H1 (cell line): ENCODE data around the gene METTL6. TPM values are rescaled to one million over a fixed set of nuclear protein-coding genes. Genes with fewer than 3 reads are reported as not detected.

Source experiments
- CTCF ChIA-PET: fragments of 300-600 bp; sonication (Branson Sonifier 250); formaldehyde crosslinking; loops from one replicate; lab custom pipeline; 2021; ENCODE audit not compliant: partially characterized antibody; lab: Charles Lee
- POLR2A ChIA-PET: fragments of 300-600 bp; sonication (Branson Sonifier 250); formaldehyde crosslinking; loops from one replicate; lab custom pipeline; 2021; ENCODE audit warnings: inconsistent platforms; ENCODE audit not compliant: partially characterized antibody; lab: Charles Lee
- DNase-seq, 2 experiments: peaks; one replicate each; pipeline versions ENCODE4 v3.0.0 to v3.0.0-alpha.2; 2010 to 2022; ENCODE audit warnings: low spot score in 2 of 2, low read depth in 1 of 2, mixed read lengths in 1 of 2
- FAIRE-seq: peaks from 2 replicates; lab custom pipeline; 2011; peaks lifted over from hg19 to GRCh38; lab: Jason Lieb, UNC
- H2AFZ ChIP-seq: 2 replicates; pipeline ENCODE4 v1.8.1; 2012; ENCODE audit warnings: low read length, inconsistent platforms
- H2AK5ac ChIP-seq: 2 replicates; pipeline ENCODE4 v1.6.1; 2013; ENCODE audit warnings: low read depth, low read length
- H2BK120ac ChIP-seq: replicated peaks from 2 replicates; pipeline ENCODE3; 2013; ENCODE audit warnings: low read depth, low read length, inconsistent platforms
- H2BK12ac ChIP-seq: 2 replicates; pipeline ENCODE4 v1.6.1; 2013; ENCODE audit warnings: low read depth, low read length
- H2BK15ac ChIP-seq: 2 replicates; pipeline ENCODE4 v1.6.1; 2013; ENCODE audit warnings: low read length
- H2BK20ac ChIP-seq: 2 replicates; pipeline ENCODE4 v1.6.1; 2013; ENCODE audit warnings: low read length
- H2BK5ac ChIP-seq: 2 replicates; pipeline ENCODE4 v1.6.1; 2013; ENCODE audit warnings: low read depth, low read length
- H3K14ac ChIP-seq: 2 replicates; pipeline ENCODE4 v1.6.1; 2013; ENCODE audit warnings: inconsistent platforms; ENCODE audit not compliant: insufficient read length
- H3K18ac ChIP-seq: 2 replicates; pipeline ENCODE4 v1.6.1; 2013; ENCODE audit warnings: low read length; ENCODE audit errors: extremely low read depth
- H3K23ac ChIP-seq: 2 replicates; pipeline ENCODE4 v1.6.1; 2013; ENCODE audit warnings: inconsistent platforms; ENCODE audit not compliant: insufficient read length
- H3K23me2 ChIP-seq: 2 replicates; pipeline ENCODE4 v1.6.1; 2013; ENCODE audit warnings: low read depth, low read length
- H3K27ac ChIP-seq: 2 replicates; pipeline ENCODE4 v1.6.1; 2011; ENCODE audit warnings: low read depth, low read length, inconsistent platforms
- H3K27me3 ChIP-seq, 4 experiments: replicated peaks in 1 of 4; 1 replicate in 1 of 4; 2 replicates in 3 of 4; pipeline versions ENCODE4 v1.6.1 to v1.8.1; 2011 to 2013; ENCODE audit warnings: low read length in 3 of 4, mild to moderate bottlenecking in 3 of 4, inconsistent platforms in 2 of 4, mixed read lengths in 2 of 4, moderate library complexity in 1 of 4; ENCODE audit not compliant: control insufficient read depth in 3 of 4, insufficient read depth in 3 of 4; ENCODE audit errors: extremely low read depth in 1 of 4
- H3K36me3 ChIP-seq, 4 experiments: 2 replicates each; pipeline versions ENCODE4 v1.6.1 to v1.8.1; 2011 to 2013; ENCODE audit warnings: mild to moderate bottlenecking in 4 of 4, low read length in 3 of 4, moderate library complexity in 2 of 4, control low read depth in 1 of 4, inconsistent platforms in 1 of 4; ENCODE audit not compliant: insufficient read depth in 4 of 4, control insufficient read depth in 2 of 4
- H3K4ac ChIP-seq: replicated peaks from 2 replicates; pipeline ENCODE3; 2013; ENCODE audit warnings: low read length, low read depth, mixed read lengths, inconsistent platforms; ENCODE audit not compliant: insufficient read length
- H3K4me1 ChIP-seq, 4 experiments: replicated peaks in 1 of 4; 1 replicate in 1 of 4; 2 replicates in 3 of 4; pipeline versions ENCODE4 v1.6.1 to v1.8.1; 2011 to 2013; ENCODE audit warnings: low read length in 3 of 4, inconsistent platforms in 2 of 4, mixed read lengths in 1 of 4; ENCODE audit not compliant: insufficient read depth in 4 of 4, control insufficient read depth in 3 of 4
- H3K4me2 ChIP-seq, 2 experiments: 2 replicates each; pipeline versions ENCODE4 v1.6.1 to v1.8.1; 2011 to 2013; ENCODE audit warnings: low read depth in 2 of 2, low read length in 2 of 2, control low read depth in 1 of 2, inconsistent platforms in 1 of 2, mild to moderate bottlenecking in 1 of 2; ENCODE audit not compliant: insufficient read depth in 1 of 2
- H3K4me3 ChIP-seq, 4 experiments: fragments of 200-600, 300-600 bp in 1 of 4; sonication (generic), shearing (Covaris generic), sonication (Bioruptor Twin) in 1 of 4; 2 replicates each; pipeline versions ENCODE4 v1.5.1 to v1.8.1; 2011 to 2016; ENCODE audit warnings: low read length in 4 of 4, low read depth in 3 of 4, control low read depth in 2 of 4, inconsistent platforms in 2 of 4, mild to moderate bottlenecking in 2 of 4, mixed read lengths in 1 of 4, moderate library complexity in 1 of 4; ENCODE audit not compliant: insufficient read depth in 2 of 4; ENCODE audit errors: extremely low read depth in 1 of 4
- H3K56ac ChIP-seq: replicated peaks from 2 replicates; pipeline ENCODE3; 2013; ENCODE audit warnings: low read depth, mild to moderate bottlenecking, mixed read lengths, low read length, inconsistent platforms; ENCODE audit not compliant: insufficient read length
- H3K79me1 ChIP-seq: 2 replicates; pipeline ENCODE4 v1.6.1; 2013; ENCODE audit warnings: low read depth, low read length, control low read depth
- H3K79me2 ChIP-seq, 2 experiments: 2 replicates each; pipeline versions ENCODE4 v1.6.1 to v1.8.1; 2012 to 2013; ENCODE audit warnings: low read length in 2 of 2, mild to moderate bottlenecking in 2 of 2, inconsistent platforms in 1 of 2; ENCODE audit not compliant: insufficient read depth in 2 of 2, control insufficient read depth in 1 of 2
- H3K9ac ChIP-seq, 4 experiments: replicated peaks in 1 of 4; 1 replicate in 1 of 4; 2 replicates in 3 of 4; pipeline versions ENCODE4 v1.6.1 to v1.8.1; 2011 to 2013; ENCODE audit warnings: low read depth in 3 of 4, low read length in 3 of 4, control low read depth in 2 of 4, mild to moderate bottlenecking in 2 of 4, moderate library complexity in 2 of 4, inconsistent platforms in 1 of 4; ENCODE audit errors: extremely low read depth in 1 of 4
- H3K9me3 ChIP-seq, 2 experiments: 2 replicates each; pipeline versions ENCODE4 v1.6.1 to v1.8.1; 2012 to 2013; ENCODE audit warnings: mild to moderate bottlenecking in 2 of 2, moderate library complexity in 2 of 2, control low read depth in 1 of 2, inconsistent platforms in 1 of 2, low read depth in 1 of 2, low read length in 1 of 2, mixed read lengths in 1 of 2; ENCODE audit not compliant: insufficient read depth in 2 of 2
- H4K20me1 ChIP-seq, 2 experiments: replicated peaks in 1 of 2; 2 replicates each; pipeline versions ENCODE3 to v1.8.1; 2011 to 2013; ENCODE audit warnings: inconsistent platforms in 2 of 2, low read length in 2 of 2, mild to moderate bottlenecking in 1 of 2; ENCODE audit not compliant: insufficient read depth in 2 of 2, control insufficient read depth in 1 of 2
- H4K5ac ChIP-seq: 2 replicates; pipeline ENCODE4 v1.6.1; 2013; ENCODE audit warnings: low read length, low read depth, mixed read lengths, inconsistent platforms; ENCODE audit not compliant: insufficient read length
- H4K8ac ChIP-seq: 2 replicates; pipeline ENCODE4 v1.8.0; 2013; ENCODE audit warnings: mild to moderate bottlenecking, moderate library complexity, low read length, inconsistent platforms; ENCODE audit not compliant: insufficient read depth; ENCODE audit errors: extremely low read depth
- H4K91ac ChIP-seq: replicated peaks from 2 replicates; pipeline ENCODE3; 2013; ENCODE audit warnings: low read length, mixed read lengths, inconsistent platforms; ENCODE audit not compliant: insufficient read length
- BACH1 ChIP-seq: IDR thresholded peaks from 2 replicates; pipeline ENCODE4 v1.6.1; 2012; ENCODE audit warnings: low read length, improper control_type of control experiment
- CBX5 ChIP-seq: fragments of 300-800, 300-1000 bp; sonication (generic); IDR thresholded peaks from 2 replicates; pipeline ENCODE4 v1.7.1; 2016; ENCODE audit warnings: antibody characterized with exemption, low read length, low read depth
- CHD1 ChIP-seq: IDR thresholded peaks from 2 replicates; pipeline ENCODE4 v1.6.1; 2012; ENCODE audit warnings: low read depth, low read length, improper control_type of control experiment
- EZH2 ChIP-seq: fragments of 200-600 bp; sonication (generic); IDR thresholded peaks from 2 replicates; pipeline ENCODE4 v1.7.1; 2012; ENCODE audit warnings: low read depth, mild to moderate bottlenecking, moderate library complexity, low read length, inconsistent platforms; ENCODE audit not compliant: severe bottlenecking
- FOSL1 ChIP-seq: IDR thresholded peaks from 2 replicates; pipeline ENCODE4 v1.6.1; 2011; ENCODE audit warnings: mild to moderate bottlenecking, low read depth, low read length, moderate library complexity; ENCODE audit not compliant: insufficient read depth
- HDAC2 ChIP-seq, 2 experiments: fragments of 300-600 bp in 1 of 2; sonication (generic) in 1 of 2; IDR thresholded peaks; 2 replicates each; pipeline ENCODE4 v1.6.1; 2011 to 2012; ENCODE audit warnings: low read depth in 2 of 2, low read length in 2 of 2, mild to moderate bottlenecking in 2 of 2, moderate library complexity in 2 of 2, borderline replicate concordance in 1 of 2, inconsistent platforms in 1 of 2
- MAFK ChIP-seq: IDR thresholded peaks from 2 replicates; pipeline ENCODE4 v1.6.1; 2012; ENCODE audit warnings: low read depth, mild to moderate bottlenecking, improper control_type of control experiment, low read length
- NANOG ChIP-seq: IDR thresholded peaks from 2 replicates; pipeline ENCODE4 v1.6.1; 2011; ENCODE audit warnings: low read length, low read depth, mild to moderate bottlenecking, inconsistent platforms; ENCODE audit not compliant: insufficient read depth, poor library complexity, severe bottlenecking
- NRF1 ChIP-seq: IDR thresholded peaks from 2 replicates; pipeline ENCODE4 v1.6.1; 2011; ENCODE audit warnings: mild to moderate bottlenecking, low read depth, low read length, improper control_type of control experiment
- SP2 ChIP-seq: IDR thresholded peaks from 2 replicates; pipeline ENCODE4 v1.6.1; 2012; ENCODE audit warnings: mild to moderate bottlenecking, low read length, inconsistent platforms
- SP4 ChIP-seq: IDR thresholded peaks from 2 replicates; pipeline ENCODE4 v1.6.1; 2012; ENCODE audit warnings: low read length, inconsistent platforms
- WGBS, 2 experiments: shearing (Covaris generic) in 1 of 2; methylation state at CpG; one replicate each; pipeline versions ENCODE4 v1.1.6 to v1.1.7; 2013 to 2015; ENCODE audit warnings: low lambda C conversion rate in 2 of 2, mixed read lengths in 2 of 2, inconsistent platforms in 1 of 2, low coverage in 1 of 2, missing lambda C conversion rate in 1 of 2; ENCODE audit not compliant: insufficient replicate concordance in 2 of 2, insufficient coverage in 1 of 2, insufficient read length in 1 of 2; ENCODE audit errors: extremely low coverage in 1 of 2, missing lambda C conversion rate in 1 of 2; 5-methylcytosine and 5-hydroxymethylcytosine counted together
- polyA plus RNA-seq, 7 experiments: library from polyadenylated mRNA; depleted of rRNA in 3 of 7; stranded (reverse) in 5 of 7; unstranded in 2 of 7; fragments of >200 nt in 5 of 7; fragments of 200-250 nt in 2 of 7; gene quantifications; 1 replicate in 5 of 7; 2 replicates in 1 of 7; 4 replicates in 1 of 7; pipeline versions ENCODE4 v1.2.1 to v1.2.3, GENCODE V29; 2011 to 2013; ENCODE audit warnings: missing spikeins in 2 of 7, mixed read lengths in 2 of 7
- total RNA-seq: library from RNA; stranded (reverse); fragmentation: NEBNext Ultra II Directional; extraction: Animal tissue kit (Norgen Biotek cat#: 25700); gene quantifications from 2 replicates; pipeline ENCODE4 v1.2.1, GENCODE V29; 2021

The METTL6 gene
- total and polyA plus RNA-seq, 2 of the 8 experiments (the other 6 are each of a cell fraction or from before 2014, with no cell fraction given) = 18.4 to 20.0 TPM

- no peak overlapping the region for H2AFZ ChIP-seq
- no peaks in the 10 kb centered on the region; a peak in 1 of 8 replicates for H3K36me3 ChIP-seq
- H3K23me2 ChIP-seq = no peaks in the 10 kb centered on the region
- WGBS, 2 experiments = 72% methylated on average over 6 of the region's 6 CpGs; no CpG with 5 or more reads in 1 of the 2 experiments
- no peaks in the 10 kb centered on the region for H4K20me1 ChIP-seq
- H2BK5ac ChIP-seq = no peak overlapping the region
- H3K27me3 ChIP-seq = no peaks in the 10 kb centered on the region
- no peak overlapping the region for H3K4ac ChIP-seq
- no peak overlapping the region for H3K23ac ChIP-seq
- FAIRE-seq (no peak), DNase-seq (no peak)
- H3K4me2 ChIP-seq = no peak overlapping the region
- H3K18ac ChIP-seq = no peak overlapping the region
- H3K27ac ChIP-seq = no peak overlapping the region
- no peak overlapping the region for H3K14ac ChIP-seq
- no peak overlapping the region for H4K5ac ChIP-seq
- no peak overlapping the region for H3K9ac ChIP-seq
- H4K91ac ChIP-seq = no peak overlapping the region
- no peak for TF ChIP-seq CHD1
- no peak for TF ChIP-seq NANOG
- no peak for TF ChIP-seq CBX5
- TF ChIP-seq MAFK = no peak
- TF ChIP-seq SP2 = no peak
- TF ChIP-seq SP4 = no peak
- TF ChIP-seq EZH2 = no peak
- TF ChIP-seq NRF1 = no peak
- TF ChIP-seq BACH1 = no peak
- TF ChIP-seq HDAC2 (IDR thresholded peaks at IDR 0.05; ENCODE audit: borderline replicate concordance in 1 of 2, low read depth in 2 of 2, low read length in 2 of 2) = no peak
- no peak for TF ChIP-seq FOSL1
- H3K4me1 ChIP-seq = no peaks in the 10 kb centered on the region
- H3K79me1 ChIP-seq = no peaks in the 10 kb centered on the region
- no peak overlapping the region for H2AK5ac ChIP-seq
- no peak overlapping the region for H2BK12ac ChIP-seq
- H3K79me2 ChIP-seq = no peaks in the 10 kb centered on the region
- CTCF ChIA-PET = no interaction called here
- POLR2A ChIA-PET = no interaction called here
- peaks cover 6 to 8% of the 10 kb centered on the region in 2 experiments; a peak in 1 of 4 replicates for H3K9me3 ChIP-seq
- no peak overlapping the region for H3K4me3 ChIP-seq
- no peak overlapping the region for H2BK15ac ChIP-seq
- no peak overlapping the region for H3K56ac ChIP-seq
- H4K8ac ChIP-seq = no peak overlapping the region
- no peak overlapping the region for H2BK120ac ChIP-seq
- no peak overlapping the region for H2BK20ac ChIP-seq
Measured at GRCh38 chr3:15390460-15390859, 36.9 kb downstream of the METTL6 start.
